ENCODE measurements around the gene DNAH2.

DNA sequence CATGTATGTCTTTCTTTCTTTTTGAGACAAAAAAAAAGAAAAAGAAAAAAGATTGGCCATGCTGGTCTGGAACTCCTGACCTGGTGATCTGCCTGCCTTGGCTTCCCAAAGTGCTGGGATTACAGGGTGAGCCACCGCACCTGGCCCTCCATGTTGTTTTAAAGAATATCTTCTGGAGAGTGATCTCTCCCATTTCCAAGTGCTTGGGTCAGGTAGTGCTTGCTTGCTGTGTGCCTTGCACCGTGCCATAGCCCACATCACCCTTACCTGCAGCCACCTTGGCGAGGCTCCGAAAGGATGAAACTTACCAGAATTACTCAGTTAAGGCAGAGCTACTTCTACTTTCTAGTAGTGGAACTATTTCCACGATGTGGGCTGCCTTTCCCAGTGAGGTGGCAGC is 97.4 kb downstream of the DNAH2 start:
- TF ChIP-seq TEAD1 (CRISPR knock-in tag; IDR thresholded peaks at IDR 0.05) (no peak), ZNF121 (CRISPR knock-in tag; IDR thresholded peaks at IDR 0.05) (no peak), FOXJ3 (CRISPR knock-in tag; IDR thresholded peaks at IDR 0.05; ENCODE audit: borderline replicate concordance) (no peak), FOXP4 (CRISPR knock-in tag; IDR thresholded peaks at IDR 0.05) (no peak), ATF3 (CRISPR knock-in tag; conservative IDR thresholded peaks at IDR 0.05) (no peak), TP53 (CRISPR knock-in tag; IDR thresholded peaks at IDR 0.05) (no peak), FOXK1 (CRISPR knock-in tag; IDR thresholded peaks at IDR 0.05) (no peak)
- TF ChIP-seq, protein P1, sequence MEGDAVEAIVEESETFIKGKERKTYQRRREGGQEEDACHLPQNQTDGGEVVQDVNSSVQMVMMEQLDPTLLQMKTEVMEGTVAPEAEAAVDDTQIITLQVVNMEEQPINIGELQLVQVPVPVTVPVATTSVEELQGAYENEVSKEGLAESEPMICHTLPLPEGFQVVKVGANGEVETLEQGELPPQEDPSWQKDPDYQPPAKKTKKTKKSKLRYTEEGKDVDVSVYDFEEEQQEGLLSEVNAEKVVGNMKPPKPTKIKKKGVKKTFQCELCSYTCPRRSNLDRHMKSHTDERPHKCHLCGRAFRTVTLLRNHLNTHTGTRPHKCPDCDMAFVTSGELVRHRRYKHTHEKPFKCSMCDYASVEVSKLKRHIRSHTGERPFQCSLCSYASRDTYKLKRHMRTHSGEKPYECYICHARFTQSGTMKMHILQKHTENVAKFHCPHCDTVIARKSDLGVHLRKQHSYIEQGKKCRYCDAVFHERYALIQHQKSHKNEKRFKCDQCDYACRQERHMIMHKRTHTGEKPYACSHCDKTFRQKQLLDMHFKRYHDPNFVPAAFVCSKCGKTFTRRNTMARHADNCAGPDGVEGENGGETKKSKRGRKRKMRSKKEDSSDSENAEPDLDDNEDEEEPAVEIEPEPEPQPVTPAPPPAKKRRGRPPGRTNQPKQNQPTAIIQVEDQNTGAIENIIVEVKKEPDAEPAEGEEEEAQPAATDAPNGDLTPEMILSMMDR (IDR thresholded peaks at IDR 0.05) = no peak
- TF ChIP-seq, protein P2, sequence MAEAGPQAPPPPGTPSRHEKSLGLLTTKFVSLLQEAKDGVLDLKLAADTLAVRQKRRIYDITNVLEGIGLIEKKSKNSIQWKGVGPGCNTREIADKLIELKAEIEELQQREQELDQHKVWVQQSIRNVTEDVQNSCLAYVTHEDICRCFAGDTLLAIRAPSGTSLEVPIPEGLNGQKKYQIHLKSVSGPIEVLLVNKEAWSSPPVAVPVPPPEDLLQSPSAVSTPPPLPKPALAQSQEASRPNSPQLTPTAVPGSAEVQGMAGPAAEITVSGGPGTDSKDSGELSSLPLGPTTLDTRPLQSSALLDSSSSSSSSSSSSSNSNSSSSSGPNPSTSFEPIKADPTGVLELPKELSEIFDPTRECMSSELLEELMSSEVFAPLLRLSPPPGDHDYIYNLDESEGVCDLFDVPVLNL (CRISPR knock-in tag; IDR thresholded peaks at IDR 0.05; ENCODE audit: borderline replicate concordance, low read depth) = no peak
- TF ChIP-seq, protein P3, sequence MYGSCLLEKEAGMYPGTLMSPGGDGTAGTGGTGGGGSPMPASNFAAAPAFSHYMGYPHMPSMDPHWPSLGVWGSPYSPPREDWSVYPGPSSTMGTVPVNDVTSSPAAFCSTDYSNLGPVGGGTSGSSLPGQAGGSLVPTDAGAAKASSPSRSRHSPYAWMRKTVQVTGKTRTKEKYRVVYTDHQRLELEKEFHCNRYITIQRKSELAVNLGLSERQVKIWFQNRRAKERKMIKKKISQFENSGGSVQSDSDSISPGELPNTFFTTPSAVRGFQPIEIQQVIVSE (CRISPR knock-in tag; IDR thresholded peaks at IDR 0.05; ENCODE audit: borderline replicate concordance) = no peak
